ENCODE measurements around the gene ERICH3. TPM values are rescaled to one million over a fixed set of nuclear protein-coding genes. Genes with fewer than 3 reads are reported as not detected.

The ERICH3 gene
- polyA plus RNA-seq, 2 of the 4 experiments (the other 2 are of a cell fraction) = not detected

DNA sequence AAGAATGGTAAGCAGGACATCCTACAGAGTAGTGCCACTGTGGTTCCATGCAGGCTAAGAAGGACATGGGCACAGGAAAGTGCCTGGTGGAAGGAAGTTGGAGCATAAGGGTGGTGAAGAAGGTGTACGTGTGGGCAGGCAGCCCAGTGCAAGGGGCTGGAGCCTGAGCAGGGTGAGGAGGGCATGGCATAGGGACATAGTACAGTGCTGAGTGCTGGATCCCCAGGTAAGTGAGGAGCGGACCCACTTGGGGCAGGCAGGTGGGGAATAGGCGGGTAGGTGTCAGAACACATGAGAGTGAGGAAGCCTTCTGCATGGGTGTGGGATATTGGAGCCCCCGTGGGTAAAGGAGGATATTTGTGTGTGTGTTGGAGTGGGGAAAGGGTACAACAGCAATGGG, 145.5 kb downstream of the ERICH3 start:
- no peaks in the 10 kb centered on the region for H3K9me3 ChIP-seq
- 8% methylated on average over 4 of the region's 4 CpGs for WGBS (ENCODE audit: missing lambda C conversion rate)
- no peak overlapping the region for H3K27ac ChIP-seq
- no peak overlapping the region for H3K4me3 ChIP-seq
- H3K4me2 ChIP-seq = no peak overlapping the region
- ChIA-PET POLR2A (no interaction called here), CTCF (no interaction called here)
- ATAC-seq (no peak), DNase-seq (ENCODE audit: low read depth in 1 of 2, low spot score in 1 of 2) (no peak), FAIRE-seq (no peak)
- TF ChIP-seq CTCF (IDR thresholded peaks at IDR 0.05) (no peak), JUNB (IDR thresholded peaks at IDR 0.05) (no peak), ZC3H11A (IDR thresholded peaks at IDR 0.05) (no peak), CBX8 (IDR thresholded peaks at IDR 0.05) (no peak), CHD2 (IDR thresholded peaks at IDR 0.05; ENCODE audit: low read length, partially characterized antibody) (no peak), ZFP36 (IDR thresholded peaks at IDR 0.05; ENCODE audit: borderline replicate concordance, partially characterized antibody) (no peak), HEYL (CRISPR knock-in tag; IDR thresholded peaks at IDR 0.05) (no peak), CBX2 (IDR thresholded peaks at IDR 0.05; ENCODE audit: borderline replicate concordance, low read depth) (no peak), KDM1A (IDR thresholded peaks at IDR 0.05; ENCODE audit: low read depth) (no peak), EP300 (IDR thresholded peaks at IDR 0.05) (no peak), ATOH8 (CRISPR knock-in tag; IDR thresholded peaks at IDR 0.05; ENCODE audit: low read depth) (no peak), ELK1 (IDR thresholded peaks at IDR 0.05; ENCODE audit: low read depth, low read length) (no peak), RARB (CRISPR knock-in tag; IDR thresholded peaks at IDR 0.05) (no peak), USF2 (IDR thresholded peaks at IDR 0.05) (no peak), SMC3 (IDR thresholded peaks at IDR 0.05) (no peak), ESRRA (IDR thresholded peaks at IDR 0.05; ENCODE audit: borderline replicate concordance, low read length) (no peak), HOXB5 (CRISPR knock-in tag; IDR thresholded peaks at IDR 0.05) (no peak), NFE2L2 (conservative IDR thresholded peaks at IDR 0.05; ENCODE audit: low read length) (no peak), HOXA7 (CRISPR knock-in tag; IDR thresholded peaks at IDR 0.05) (no peak)
- no peaks in the 10 kb centered on the region for H3K4me1 ChIP-seq

- POLR2A ChIA-PET = no interaction called here
- Histone ChIP-seq H3K4me2 (no peak overlapping the region), H3K9me3 (no peaks in the 10 kb centered on the region), H3K27ac (no peak overlapping the region), H3K4me3 (no peak overlapping the region), H3K4me1 (no peaks in the 10 kb centered on the region)
- no peak for FAIRE-seq
- ATAC-seq = no peak
- no peak for DNase-seq (ENCODE audit: low read depth in 1 of 2, low spot score in 1 of 2)
- TF ChIP-seq KDM1A (IDR thresholded peaks at IDR 0.05; ENCODE audit: low read depth) (no peak), CBX2 (IDR thresholded peaks at IDR 0.05; ENCODE audit: borderline replicate concordance, low read depth) (no peak), NFE2L2 (conservative IDR thresholded peaks at IDR 0.05; ENCODE audit: low read length) (no peak), ATOH8 (CRISPR knock-in tag; IDR thresholded peaks at IDR 0.05; ENCODE audit: low read depth) (no peak), CBX8 (IDR thresholded peaks at IDR 0.05) (no peak), HMGXB4 (CRISPR knock-in tag; IDR thresholded peaks at IDR 0.05; ENCODE audit: borderline replicate concordance) (no peak), HOXB5 (CRISPR knock-in tag; IDR thresholded peaks at IDR 0.05) (no peak)
- CTCF ChIA-PET = no interaction called here
- WGBS (ENCODE audit: missing lambda C conversion rate) = 0% methylated on average over 2 of the region's 2 CpGs
Observed at GRCh38 chr1:74526708-74527107, 146.9 kb downstream of the ERICH3 start.

Data from A549 (cell line).